Ramos (cell line): ENCODE measurements around the gene FBXO8.
"Not testable (repeated sequence)": the region's sequence is repeated elsewhere in the genome, so short reads cannot be mapped to it uniquely, and the experiment has no call there.

Experiments
- in situ Hi-C: fragments of 300-500 bp; cut with MboI; formaldehyde crosslinking; loops from one replicate; pipeline ENCODE4 v1.14.3; 2022; ENCODE audit warnings: low sequenced_read_pairs; ENCODE audit not compliant: unreplicated experiment

Gene FBXO8

DNA sequence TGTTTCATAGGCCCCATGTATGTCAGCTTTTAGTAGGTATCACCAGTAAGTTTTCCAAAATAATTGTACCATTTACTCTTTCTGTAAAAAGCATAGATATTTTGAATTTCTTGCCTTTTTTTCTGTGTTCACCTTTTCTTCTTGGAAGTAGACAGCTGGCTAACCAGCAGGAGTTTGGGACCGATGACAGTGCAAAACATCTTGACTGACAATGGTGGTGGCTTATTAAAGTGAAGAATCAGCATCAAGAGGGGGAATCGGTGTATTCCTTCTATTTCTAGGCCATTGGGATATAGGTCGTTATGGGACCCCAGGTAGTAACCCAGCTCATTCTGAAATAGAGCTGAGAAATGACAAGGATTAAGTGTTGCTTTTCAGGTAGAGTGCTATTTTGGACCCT, 3.4 kb upstream of the FBXO8 start:
- in situ Hi-C loops, result no loop called here

DNA sequence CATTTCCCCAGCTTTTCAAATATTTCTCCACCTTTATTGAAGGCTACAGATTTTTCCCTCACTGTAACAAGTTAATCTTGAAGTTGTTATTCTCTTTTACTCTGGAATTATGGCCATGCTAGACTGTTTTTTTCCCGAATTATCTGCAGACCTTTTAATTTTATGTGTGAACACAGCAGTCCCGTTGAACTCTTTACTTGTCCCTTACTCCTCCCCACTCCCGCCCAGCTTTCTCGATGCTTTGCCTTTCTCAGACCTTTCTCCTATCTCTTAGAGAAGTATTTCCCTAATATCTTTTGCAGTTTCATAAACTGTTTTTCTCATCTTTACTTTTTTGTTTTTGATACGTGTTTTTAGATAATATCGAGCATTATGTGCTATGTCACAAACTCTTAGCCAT, 1.0 kb upstream of the FBXO8 start:
- in situ Hi-C loops, result no loop called here

DNA sequence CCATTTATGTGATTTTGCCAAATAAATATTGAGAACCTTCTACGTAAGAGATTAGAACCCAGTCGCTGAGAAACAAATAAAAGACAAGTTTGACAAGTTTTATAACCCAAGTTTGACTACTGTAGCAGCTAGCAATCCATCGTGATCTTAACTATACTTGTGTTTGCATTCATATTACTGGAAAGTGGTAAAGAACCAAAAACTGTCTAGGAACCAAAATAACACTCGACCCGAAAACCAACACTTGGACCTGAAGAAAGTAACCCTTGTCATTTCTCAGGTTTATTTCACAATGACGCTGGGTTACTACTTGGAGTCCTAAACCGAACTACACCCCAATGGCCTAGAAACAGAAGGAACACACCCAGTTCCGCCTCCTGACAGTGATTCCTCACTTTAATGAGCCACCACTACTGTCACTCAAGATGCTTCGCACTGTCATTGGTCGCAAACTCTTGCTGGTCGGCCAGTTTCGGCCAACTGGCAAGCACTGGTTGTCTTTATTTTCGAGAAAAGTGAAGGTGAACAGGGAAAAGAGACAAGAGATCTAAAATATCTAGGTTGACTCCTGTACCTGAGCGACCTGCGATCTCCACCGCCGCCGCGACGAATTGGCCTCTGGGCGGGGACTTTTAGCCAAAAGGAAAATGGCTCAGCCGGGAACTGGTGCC, 496 bp downstream of the FBXO8 start:
- in situ Hi-C loops, result no loop called here

DNA sequence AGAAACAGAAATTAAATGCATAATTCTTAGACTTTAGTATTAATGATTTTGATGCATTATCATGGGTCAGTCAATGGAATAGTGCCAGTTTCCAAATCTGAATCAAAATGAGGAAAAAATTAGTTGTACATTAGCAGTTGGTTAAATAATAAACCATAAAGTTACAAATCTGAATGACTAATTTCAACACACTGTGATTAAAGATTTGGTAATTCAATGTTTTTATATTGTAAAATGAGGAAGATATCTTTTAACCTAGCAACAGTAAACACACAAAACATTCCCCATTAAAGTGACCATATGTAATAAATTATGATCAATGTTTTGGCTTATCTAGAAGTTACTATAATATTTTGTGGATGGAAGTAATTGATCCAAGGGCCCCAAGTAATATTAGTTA, 1.6 kb downstream of the FBXO8 start:
- in situ Hi-C loops, result no loop called here

DNA sequence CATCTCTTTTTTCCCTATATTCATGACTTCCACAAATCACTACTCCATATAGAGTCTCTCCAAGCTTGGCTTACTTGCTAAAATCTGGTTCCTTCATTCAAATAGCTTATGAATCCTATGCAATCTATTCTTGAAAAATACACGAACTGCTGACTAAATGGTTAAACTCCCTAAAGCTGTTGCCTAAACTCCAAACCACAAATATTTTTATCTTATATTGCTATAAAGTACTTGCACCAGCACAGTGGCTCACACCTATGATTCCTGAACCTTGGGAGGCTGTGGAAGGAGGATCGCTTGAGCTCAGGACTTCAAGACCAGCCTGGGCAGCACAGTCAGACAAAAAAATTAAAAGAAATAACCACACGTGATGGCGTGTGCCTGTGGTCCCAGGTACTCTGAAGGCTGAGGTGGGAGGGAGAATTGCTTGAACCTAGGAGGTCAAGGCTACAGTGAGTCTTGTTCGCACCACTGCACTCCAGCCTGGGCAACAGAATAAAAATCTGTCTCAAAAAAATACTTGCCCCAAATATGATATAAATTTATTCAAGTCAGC, 2.2 kb downstream of the FBXO8 start:
- in situ Hi-C loops, result no loop called here

DNA sequence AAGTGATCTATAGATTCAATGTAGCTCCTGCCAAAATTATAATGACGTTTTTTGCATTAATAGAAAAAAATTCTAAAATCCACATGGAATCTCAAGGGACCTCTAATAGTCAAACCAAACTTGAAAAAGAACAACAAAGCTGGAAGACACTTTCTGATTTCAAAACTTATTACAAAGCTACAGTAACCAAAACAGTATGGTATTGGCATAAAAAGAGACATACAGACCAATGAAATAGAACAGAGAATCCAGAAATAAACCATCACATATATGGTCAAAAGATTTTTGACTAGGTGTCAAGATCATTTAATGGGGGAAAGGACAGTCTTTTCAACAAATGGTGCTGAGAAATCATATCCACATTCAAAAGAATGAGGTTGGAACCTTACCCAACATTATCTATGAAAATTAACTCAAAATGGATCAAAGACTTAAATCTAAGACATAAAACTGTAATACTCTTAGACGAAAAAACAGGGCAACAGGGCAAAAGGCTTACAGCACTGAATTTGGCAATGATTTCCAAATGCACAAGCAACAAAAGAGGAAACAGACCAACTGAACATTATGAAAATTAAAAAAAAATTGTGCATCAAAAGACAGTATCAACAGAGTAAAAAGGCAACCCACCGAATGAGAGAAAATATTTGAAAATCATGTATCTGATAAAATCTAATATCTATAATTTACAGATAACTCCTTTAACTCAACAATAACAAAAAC, 3.9 kb downstream of the FBXO8 start:
- in situ Hi-C loops, result no loop called here

DNA sequence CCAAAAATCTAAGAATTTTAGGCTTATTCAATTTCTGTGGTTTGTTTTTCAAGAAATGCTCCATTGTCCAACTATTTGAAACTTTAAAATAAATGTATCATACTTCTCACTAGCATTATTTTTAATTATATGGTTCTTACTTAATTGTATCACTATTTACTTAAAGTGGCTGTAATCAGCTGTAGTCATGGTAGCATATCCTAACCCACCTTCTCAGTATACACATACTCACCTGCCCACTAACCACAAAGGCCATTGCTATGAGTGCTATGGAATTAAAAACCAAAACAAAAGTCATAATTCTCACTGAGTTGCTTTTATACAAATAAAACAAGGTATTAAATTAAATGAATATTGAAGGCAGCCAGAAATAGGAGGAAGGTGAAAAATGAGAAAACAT, 5.0 kb downstream of the FBXO8 start:
- in situ Hi-C loops, result no loop called here

DNA sequence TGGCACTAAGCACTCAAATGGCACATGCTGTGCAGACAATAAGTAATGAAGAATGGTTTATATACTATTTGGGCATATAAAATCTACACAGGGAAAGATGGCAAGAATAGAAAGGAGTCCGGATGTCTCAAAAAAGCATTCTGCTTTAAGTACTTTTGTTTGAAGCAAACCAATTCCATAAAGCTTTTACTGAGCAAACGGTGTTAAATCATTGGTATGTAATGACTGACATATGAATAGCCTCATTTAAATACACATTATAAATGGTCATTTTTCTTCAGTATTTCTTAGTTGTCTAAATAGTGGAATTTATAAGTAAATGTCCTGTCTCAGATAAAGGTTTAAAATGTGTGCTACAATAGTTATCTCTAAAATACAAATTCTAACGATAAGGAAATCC, 6.0 kb downstream of the FBXO8 start:
- in situ Hi-C loops, result no loop called here

DNA sequence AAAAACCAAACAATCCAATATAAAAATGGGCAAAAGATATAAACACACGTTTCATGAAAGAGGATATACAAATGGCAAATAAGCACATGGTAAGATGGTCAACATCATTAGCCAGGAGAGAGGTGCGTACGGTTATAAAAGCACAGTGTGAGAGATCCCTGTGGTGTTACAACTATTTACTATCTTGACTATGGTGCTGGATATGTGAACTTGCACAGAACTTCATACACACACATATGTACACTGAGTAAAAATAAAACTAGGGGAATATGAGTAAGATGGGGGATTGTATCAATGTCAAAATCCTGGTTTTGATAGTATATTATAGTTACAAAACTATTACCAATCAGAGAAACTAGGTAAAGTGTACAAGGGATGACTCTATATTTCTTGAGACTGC, 8.4 kb downstream of the FBXO8 start:
- in situ Hi-C loops, result no loop called here

DNA sequence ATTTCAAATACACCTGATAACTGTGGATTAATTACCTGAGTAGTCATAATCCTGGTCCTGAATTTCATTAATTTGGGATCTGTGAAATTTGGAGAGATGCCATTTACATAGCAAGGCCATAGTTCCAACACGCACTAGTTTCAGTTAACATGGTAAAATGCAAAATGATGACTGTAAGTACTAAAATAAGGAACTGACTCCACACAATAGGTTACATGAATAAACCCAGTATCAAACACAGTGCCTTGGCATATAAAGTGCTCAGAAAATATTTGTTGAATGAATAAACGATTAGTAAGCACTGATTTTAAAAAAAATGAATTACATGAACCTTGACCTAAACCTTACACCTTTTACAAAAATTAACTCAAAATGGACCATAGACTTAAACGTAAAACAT, 9.0 kb downstream of the FBXO8 start:
- in situ Hi-C loops, result no loop called here

DNA sequence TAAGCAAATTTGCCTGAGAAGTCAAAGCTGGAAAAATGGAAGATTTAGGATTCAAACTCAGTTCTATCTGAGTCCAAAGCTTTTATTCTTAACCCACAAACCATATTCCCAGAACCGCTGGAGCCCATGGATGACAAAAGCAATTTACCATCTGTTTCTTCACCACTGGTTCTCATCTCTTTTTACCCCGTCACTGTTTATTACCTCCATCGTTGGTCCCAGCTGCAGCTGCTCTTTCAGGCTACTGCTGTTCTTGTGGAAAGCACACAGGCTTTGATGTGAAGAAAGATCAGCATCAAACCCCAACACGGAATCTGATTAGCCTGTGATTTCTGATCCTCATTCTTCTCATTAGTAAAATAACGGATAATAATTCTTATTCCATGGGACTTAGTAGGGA, 9.5 kb downstream of the FBXO8 start:
- in situ Hi-C loops, result no loop called here

DNA sequence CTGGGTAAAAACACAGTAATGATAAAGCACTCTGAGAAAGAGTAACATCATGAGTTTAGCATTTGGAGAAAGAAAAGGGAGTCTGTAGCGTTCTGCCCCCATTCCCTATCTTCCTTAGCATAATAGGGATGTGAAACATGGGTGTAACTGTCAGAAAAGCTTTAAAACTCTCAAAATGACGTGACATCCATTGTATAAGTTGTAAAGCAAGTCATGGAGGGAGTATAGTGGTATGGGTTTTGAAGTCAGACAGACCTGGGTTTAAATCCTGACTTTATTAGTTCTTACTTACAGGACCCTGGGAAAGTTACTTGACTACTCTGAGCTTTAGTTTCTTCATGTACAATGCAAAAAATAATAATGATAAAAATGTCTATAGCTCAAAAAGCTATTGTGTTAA, 17.1 kb downstream of the FBXO8 start:
- in situ Hi-C loops, result no loop called here

DNA sequence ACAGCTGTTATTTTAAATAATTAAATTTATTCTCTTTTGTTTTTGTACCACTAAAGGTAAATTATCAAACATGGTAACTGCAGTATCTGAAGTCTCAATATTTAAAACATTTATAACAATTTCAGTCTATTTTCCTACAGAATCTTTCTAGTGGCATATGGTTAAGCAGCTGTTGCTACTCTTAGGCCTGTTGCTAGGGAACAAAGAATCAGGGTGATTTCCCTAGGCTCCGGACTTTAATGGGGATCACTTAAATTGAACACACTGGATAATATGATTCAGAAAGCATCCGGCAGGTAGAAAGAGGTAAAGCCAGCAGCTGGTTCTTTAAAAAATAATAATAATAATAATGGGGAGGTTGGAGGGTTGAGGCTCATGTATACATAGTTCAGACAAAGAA, 17.6 kb downstream of the FBXO8 start:
- in situ Hi-C loops, result no loop called here

DNA sequence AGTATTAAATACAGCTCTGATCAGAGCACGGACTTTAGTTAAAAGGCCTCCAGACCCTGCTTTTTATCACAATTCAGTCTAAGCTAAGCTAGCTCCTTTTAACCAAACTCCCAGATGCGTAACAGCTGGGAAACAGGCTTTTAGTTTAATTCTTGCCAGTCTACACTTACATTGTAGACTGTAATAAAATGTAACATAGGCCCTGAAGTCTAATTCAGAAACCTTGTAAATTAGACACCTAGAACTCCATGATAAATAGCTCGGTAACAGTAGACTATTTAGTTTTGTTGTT, 20.1 kb downstream of the FBXO8 start:
- in situ Hi-C loops, result no loop called here

DNA sequence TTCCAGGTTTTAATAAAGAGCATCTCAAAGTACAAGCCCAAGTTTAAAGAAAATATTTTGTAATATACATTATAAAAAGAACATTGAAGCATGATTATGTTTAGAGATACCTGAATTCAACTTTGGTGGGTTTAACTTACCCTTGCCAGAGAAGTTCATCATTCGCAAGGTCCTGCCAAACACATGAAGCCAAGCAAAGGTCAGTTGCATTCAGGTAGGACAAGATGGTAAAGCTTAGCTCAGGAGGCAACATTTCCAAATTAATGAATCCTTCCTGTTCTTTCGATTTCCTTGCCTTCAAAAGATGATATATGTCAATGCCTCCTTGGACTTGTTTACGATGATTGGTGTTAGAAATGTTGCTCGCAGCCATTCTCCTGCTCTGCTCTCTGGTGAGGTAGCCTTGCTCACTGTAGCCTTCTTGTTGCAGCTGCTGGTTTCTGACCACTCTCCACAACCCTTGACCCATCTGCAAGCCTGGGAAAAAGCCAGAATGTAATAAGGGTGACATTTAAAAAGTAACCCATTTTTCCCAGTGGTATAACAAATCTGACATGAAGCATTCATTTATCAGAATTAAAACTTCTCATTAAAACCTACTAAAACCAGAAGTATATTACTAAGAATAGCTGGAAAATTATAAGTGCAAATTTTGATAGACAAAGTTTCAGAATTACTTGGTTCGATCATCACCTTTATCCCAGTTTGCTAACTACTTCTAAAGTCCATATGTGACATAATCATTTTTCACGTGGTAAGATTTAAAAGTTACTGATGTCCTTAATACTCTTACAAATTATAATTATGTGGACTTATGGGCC, 20.6 kb downstream of the FBXO8 start:
- in situ Hi-C loops, result no loop called here

DNA sequence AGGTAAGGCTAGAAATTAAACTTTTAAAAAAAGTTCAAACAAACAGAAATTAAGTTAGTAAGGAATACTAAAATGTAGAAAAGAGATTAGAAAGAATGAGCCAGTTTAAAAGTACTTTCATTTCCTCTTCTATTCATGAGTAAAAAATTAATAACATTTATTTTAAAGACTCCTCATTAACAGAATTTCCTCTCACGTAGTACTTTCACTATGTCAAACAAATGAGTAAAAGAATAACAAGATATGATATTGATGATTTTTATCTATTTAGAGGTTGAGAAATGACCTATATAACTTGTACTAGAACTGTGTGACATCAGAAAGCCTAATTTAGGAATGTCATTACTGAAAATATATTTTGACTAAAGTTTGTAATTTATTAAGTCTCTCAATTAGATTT, 22.0 kb downstream of the FBXO8 start:
- in situ Hi-C loops, result not testable (repeated sequence)

DNA sequence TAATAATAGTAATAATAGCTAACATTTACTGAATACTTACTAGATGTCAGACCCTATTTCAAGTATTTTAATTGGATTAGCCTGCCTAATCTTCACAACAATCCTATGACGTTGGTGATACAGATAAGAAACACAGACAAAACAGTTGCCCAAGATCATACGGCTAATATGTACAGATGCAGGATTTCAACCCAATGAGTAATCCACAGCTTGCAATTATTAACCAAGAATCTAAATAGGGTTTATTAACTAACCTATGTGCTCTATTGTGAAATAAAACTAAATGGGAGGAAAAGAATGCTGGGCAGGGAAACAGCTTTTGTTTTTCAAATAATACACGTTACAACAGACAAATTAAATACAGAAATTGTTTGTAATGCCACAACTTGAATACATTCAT, 23.4 kb downstream of the FBXO8 start:
- in situ Hi-C loops, result no loop called here

DNA sequence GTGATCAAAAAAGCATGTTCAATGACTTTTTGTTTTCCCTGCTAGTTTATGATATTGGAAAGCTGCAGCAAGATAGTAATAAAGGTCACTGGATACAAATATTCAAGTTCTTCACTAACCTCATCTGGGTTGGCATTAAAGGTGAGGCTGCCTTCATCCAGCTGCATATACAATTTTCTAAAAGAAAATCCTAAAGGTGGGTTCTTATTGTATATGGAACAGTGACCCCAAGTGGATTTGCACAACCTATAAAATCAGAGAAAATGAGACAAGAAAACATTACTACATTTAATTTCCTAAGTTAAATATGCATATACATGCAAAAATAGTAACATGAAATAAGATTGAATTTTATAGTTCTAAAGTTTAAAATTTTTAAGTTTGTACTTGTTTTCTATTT, 23.9 kb downstream of the FBXO8 start:
- in situ Hi-C loops, result no loop called here

DNA sequence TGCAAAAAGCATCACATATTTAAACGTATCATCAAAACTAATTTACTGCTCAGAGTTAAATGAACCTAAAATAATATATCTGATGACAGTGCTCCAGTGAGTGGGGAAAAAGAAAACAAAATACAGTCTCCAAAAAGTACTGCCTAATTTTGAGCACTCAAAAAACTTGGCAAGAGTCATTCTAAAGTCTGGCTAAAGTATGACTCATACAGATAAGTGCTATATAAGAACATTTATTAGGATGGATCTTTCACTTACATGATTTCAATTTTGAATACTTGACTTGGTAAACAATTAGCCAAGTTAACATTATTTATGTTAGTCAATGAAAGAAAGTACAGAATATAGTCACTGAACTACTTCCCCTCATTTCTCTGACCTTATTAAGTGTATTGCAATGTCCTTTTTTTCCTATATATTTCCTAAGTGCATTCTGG, 27.2 kb downstream of the FBXO8 start:
- in situ Hi-C loops, result no loop called here

DNA sequence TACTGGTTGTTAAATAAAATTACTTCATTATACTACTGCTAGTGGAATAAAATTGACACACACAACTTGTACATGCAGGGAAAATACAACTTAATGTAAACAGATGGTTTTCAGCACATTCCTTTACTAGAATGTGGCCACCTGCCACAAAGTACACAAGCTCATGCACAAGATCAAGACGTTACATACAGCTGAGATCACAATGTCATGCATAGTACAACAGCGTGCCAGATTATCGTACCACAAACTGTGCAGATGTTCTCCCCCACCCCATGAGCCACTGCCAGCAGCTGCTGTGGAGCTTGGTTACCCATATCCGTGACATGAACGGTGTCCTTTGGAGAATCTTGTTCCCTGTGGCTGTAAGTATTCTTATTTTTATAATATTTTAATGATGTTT, 27.7 kb downstream of the FBXO8 start:
- in situ Hi-C loops, result no loop called here

DNA sequence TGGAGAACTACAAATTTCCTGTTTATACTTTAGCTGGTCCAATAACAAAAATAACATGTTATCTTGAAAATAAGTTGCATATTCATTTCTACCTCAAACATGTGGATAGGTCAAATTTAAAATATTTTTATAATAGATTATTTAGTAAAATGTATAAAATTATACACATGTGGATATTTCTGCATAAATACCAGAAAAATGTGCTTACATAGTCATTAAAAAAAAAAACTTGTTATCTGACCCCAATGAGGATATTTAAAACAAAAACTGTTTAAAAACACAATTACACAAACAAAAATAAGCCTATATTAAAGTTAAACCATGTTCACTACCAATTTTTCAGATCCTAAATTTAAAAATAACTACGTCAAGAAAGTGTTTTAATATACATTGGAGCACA, 28.1 kb downstream of the FBXO8 start:
- in situ Hi-C loops, result no loop called here
